Measurements from ENCODE around the gene TOX4. TPM values are rescaled to one million over a fixed set of nuclear protein-coding genes. Genes with fewer than 3 reads are reported as not detected.

Gene TOX4
- total RNA-seq, 1 donor from 2014 or later: 59.7 TPM

DNA sequence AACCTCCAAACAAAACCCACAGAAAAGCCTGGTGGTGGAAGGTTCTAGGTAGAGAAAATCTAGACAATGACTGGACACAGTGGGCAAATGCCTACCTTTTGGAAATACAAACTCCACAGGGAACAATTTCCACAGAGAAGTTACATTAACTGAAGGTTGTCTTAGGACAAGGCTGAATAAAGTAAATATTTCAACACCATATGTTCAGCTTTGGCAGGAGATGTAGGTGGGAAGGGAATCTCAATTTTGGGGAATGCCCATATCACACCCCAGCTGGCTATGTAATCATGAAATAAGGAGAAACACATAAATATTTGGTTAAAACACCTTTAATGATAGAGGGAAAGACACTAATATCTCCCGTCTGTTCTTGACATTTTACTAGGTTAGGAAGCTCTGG lies 43.8 kb downstream of the TOX4 start:
- Mint-ChIP-seq H3K4me1 (peaks cover 67% of the 10 kb centered on the region), H3K9me3 (no peaks in the 10 kb centered on the region), H3K27ac (ENCODE audit: unreplicated experiment) (no peak overlapping the region), H3K36me3 (ENCODE audit: low read depth) (peaks cover 35% of the 10 kb centered on the region), H3K27me3 (ENCODE audit: low read depth) (no peaks in the 10 kb centered on the region), H3K4me3 (peak overlapping the region; percentile 49)
- TF ChIP-seq, protein P1, sequence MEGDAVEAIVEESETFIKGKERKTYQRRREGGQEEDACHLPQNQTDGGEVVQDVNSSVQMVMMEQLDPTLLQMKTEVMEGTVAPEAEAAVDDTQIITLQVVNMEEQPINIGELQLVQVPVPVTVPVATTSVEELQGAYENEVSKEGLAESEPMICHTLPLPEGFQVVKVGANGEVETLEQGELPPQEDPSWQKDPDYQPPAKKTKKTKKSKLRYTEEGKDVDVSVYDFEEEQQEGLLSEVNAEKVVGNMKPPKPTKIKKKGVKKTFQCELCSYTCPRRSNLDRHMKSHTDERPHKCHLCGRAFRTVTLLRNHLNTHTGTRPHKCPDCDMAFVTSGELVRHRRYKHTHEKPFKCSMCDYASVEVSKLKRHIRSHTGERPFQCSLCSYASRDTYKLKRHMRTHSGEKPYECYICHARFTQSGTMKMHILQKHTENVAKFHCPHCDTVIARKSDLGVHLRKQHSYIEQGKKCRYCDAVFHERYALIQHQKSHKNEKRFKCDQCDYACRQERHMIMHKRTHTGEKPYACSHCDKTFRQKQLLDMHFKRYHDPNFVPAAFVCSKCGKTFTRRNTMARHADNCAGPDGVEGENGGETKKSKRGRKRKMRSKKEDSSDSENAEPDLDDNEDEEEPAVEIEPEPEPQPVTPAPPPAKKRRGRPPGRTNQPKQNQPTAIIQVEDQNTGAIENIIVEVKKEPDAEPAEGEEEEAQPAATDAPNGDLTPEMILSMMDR (conservative IDR thresholded peaks at IDR 0.05): no peak
- no peak for DNase-seq (ENCODE audit: low read depth, low spot score)

GRCh38 chr14:21521501-21521900 lies 44.5 kb downstream of the TOX4 start:
- Mint-ChIP-seq H3K9me3 (no peaks in the 10 kb centered on the region), H3K27ac (ENCODE audit: unreplicated experiment) (no peak overlapping the region), H3K4me1 (peaks cover 64% of the 10 kb centered on the region), H3K36me3 (ENCODE audit: low read depth) (peaks cover 35% of the 10 kb centered on the region), H3K4me3 (peak overlapping the region; percentile 49), H3K27me3 (ENCODE audit: low read depth) (no peaks in the 10 kb centered on the region)
- DNase-seq (ENCODE audit: low read depth, low spot score): no peak
- TF ChIP-seq, protein P1 (conservative IDR thresholded peaks at IDR 0.05): no peak

DNA sequence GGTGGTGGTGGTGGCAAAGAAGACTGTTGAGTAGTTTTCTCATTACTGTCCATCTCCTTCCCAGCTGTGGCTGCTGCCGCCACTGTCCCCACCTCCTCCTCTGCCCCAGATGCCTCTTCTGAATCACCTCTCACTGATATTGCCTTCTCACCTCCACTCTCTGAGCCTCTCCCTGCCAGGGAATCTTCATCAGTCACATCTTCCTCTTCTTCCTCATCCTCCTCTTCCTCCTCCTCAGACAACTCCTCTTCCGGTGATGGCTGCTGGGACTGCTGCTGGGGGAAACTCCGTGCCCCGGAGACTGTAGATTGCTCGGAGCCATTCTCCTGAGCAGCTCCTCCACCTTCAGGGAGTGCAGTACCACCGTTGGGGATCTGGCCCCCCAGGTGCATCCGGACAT lies 46.2 kb downstream of the TOX4 start:
- no peak for DNase-seq (ENCODE audit: low read depth, low spot score)
- Mint-ChIP-seq H3K36me3 (ENCODE audit: low read depth) (peaks cover 37% of the 10 kb centered on the region), H3K4me3 (peak overlapping the region; percentile 88), H3K27ac (ENCODE audit: unreplicated experiment) (peak overlapping the region; percentile 62), H3K9me3 (no peaks in the 10 kb centered on the region), H3K27me3 (ENCODE audit: low read depth) (no peaks in the 10 kb centered on the region), H3K4me1 (peaks cover 72% of the 10 kb centered on the region)
- TF ChIP-seq, protein P1 (conservative IDR thresholded peaks at IDR 0.05): no peak

DNA sequence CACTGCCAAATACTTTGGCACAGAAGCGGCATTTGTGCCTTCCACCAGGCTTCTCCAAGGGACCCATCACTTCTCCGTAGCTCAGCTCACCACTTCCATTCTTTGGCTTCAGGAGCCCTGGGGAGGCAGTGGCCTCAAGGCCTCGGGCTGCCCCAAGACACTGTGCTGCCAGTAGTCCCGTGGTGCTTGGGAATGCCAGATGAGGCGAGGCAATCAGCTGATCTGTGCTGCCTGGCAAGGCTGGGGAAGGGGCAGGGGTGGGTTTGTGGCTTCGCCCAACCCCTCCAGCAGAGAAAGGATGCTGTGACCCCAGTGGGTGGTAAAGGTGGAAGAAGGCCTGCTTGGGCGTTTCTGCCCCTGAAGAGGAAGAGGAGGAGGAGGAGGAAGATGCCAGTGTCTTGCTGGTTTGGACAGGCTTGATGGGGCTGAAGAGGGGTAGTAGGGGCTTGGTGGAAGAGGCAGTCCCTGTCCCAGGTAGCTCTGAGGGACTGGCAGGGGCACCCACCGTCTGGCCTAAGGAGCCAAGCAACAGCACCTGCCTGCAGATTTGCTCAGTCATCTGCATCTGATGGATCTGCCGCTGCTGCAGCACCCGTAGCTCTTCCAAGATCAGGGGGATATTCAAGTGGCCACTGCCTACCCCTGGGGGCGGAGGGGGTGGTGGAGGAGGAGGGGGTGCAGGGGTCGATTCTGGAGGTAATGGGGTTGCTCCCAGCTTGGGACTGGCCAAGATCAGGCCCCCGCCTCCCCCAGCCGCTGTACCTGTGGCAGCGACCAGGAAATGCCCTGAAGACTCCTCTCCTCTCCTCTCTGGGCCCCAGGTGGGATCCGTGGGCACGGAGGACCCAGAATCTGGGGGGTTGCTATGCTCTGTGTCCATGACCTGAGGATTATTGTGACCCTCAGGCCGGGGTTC lies 47.8 kb downstream of the TOX4 start:
- TF ChIP-seq, protein P1 (conservative IDR thresholded peaks at IDR 0.05): no peak
- Mint-ChIP-seq H3K27me3 (ENCODE audit: low read depth) (no peaks in the 10 kb centered on the region), H3K9me3 (no peaks in the 10 kb centered on the region), H3K27ac (ENCODE audit: unreplicated experiment) (peak overlapping the region; percentile 81), H3K4me3 (peak overlapping the region; percentile 93), H3K36me3 (ENCODE audit: low read depth) (peaks cover 37% of the 10 kb centered on the region), H3K4me1 (peaks cover 76% of the 10 kb centered on the region)
- no peak for DNase-seq (ENCODE audit: low read depth, low spot score)

DNA sequence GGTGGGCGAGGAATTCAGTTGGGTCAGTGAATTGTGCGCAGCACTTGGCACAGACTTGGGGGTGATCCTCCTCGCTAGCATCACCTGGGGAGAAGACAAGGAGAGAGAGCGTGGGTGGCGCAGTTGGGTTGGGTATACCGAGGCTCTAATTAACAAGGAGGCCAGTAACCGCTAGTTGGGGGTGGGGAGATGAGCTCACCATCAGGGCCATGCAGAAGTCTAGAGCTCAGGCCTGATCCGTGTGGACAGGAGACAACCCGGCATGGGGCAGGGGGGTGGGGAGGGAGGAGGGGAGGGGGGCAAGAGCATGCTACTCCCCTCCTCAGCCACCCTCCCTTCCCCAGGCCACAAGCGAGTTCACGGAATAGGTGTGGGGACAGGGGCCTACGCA lies 48.6 kb downstream of the TOX4 start:
- no peaks in the 10 kb centered on the region for H3K27me3 Mint-ChIP-seq (ENCODE audit: low read depth)
- peaks cover 33% of the 10 kb centered on the region for H3K36me3 Mint-ChIP-seq (ENCODE audit: low read depth)
- peak overlapping the region; percentile 81 for H3K27ac Mint-ChIP-seq (ENCODE audit: unreplicated experiment)
- TF ChIP-seq, protein P1 (conservative IDR thresholded peaks at IDR 0.05): no peak
- no peak for DNase-seq (ENCODE audit: low read depth, low spot score)
- H3K4me1 Mint-ChIP-seq: peaks cover 71% of the 10 kb centered on the region
- H3K9me3 Mint-ChIP-seq: no peaks in the 10 kb centered on the region
- H3K4me3 Mint-ChIP-seq: peak overlapping the region; percentile 93
